Fibroblast of lung (primary cell): ENCODE measurements around the gene ARAP2. TPM values are rescaled to one million over a fixed set of nuclear protein-coding genes. Genes with fewer than 3 reads are reported as not detected.
"Not testable (repeated sequence)": the region's sequence is repeated elsewhere in the genome, so short reads cannot be mapped to it uniquely, and the experiment has no call there.

ENCODE experiments used
- DNase-seq, 2 donors: peaks; one replicate each; pipeline versions ENCODE4 v3.0.0 to v3.0.0-alpha.2; 2010; ENCODE audit warnings: low read depth in 2 of 2
- H2AFZ ChIP-seq: 2 replicates; pipeline ENCODE4 v1.5.1; 2012; ENCODE audit warnings: low read length, control low read depth, inconsistent platforms
- H3K27ac ChIP-seq: 2 replicates; pipeline ENCODE4 v1.5.1; 2011; ENCODE audit warnings: low read length, control low read depth; ENCODE audit not compliant: insufficient read depth
- H3K27me3 ChIP-seq: 2 replicates; pipeline ENCODE4 v1.5.1; 2011; ENCODE audit warnings: mild to moderate bottlenecking, low read length; ENCODE audit not compliant: control insufficient read depth, insufficient read depth
- H3K36me3 ChIP-seq: 2 replicates; pipeline ENCODE4 v1.5.1; 2011; ENCODE audit warnings: low read length; ENCODE audit not compliant: control insufficient read depth, insufficient read depth
- H3K4me1 ChIP-seq: 2 replicates; pipeline ENCODE4 v1.5.1; 2011; ENCODE audit warnings: low read length; ENCODE audit not compliant: control insufficient read depth, insufficient read depth; ENCODE audit errors: extremely low read depth
- H3K4me2 ChIP-seq: 2 replicates; pipeline ENCODE4 v1.5.1; 2011; ENCODE audit warnings: low read length, control low read depth; ENCODE audit not compliant: insufficient read depth; ENCODE audit errors: extremely low read depth
- H3K4me3 ChIP-seq, 4 experiments: fragments of 200-600 bp in 1 of 4; sonication (generic) in 1 of 4; replicated peaks in 1 of 4; 2 replicates each; pipeline ENCODE4 v1.5.1; 2011 to 2016; ENCODE audit warnings: low read length in 4 of 4, low read depth in 3 of 4, mild to moderate bottlenecking in 3 of 4, control low read depth in 2 of 4, inconsistent platforms in 1 of 4, mixed read lengths in 1 of 4; ENCODE audit not compliant: insufficient read depth in 1 of 4; ENCODE audit errors: control extremely low read depth in 1 of 4
- H3K79me2 ChIP-seq: 2 replicates; pipeline ENCODE4 v1.5.1; 2012; ENCODE audit warnings: mild to moderate bottlenecking, low read length, inconsistent platforms; ENCODE audit not compliant: control insufficient read depth, insufficient read depth
- H3K9ac ChIP-seq: 2 replicates; pipeline ENCODE4 v1.5.1; 2011; ENCODE audit warnings: mild to moderate bottlenecking, low read length, control low read depth; ENCODE audit not compliant: insufficient read depth
- H3K9me3 ChIP-seq: 2 replicates; pipeline ENCODE4 v1.5.1; 2012; ENCODE audit warnings: low read depth, low read length; ENCODE audit not compliant: control insufficient read depth, insufficient read depth
- H4K20me1 ChIP-seq: 2 replicates; pipeline ENCODE4 v1.5.1; 2011; ENCODE audit warnings: low read length; ENCODE audit not compliant: control insufficient read depth, insufficient read depth; ENCODE audit errors: extremely low read depth
- EZH2 ChIP-seq: IDR thresholded peaks from 2 replicates; pipeline ENCODE4 v1.5.1; 2012; ENCODE audit warnings: low read length, control low read depth, mild to moderate bottlenecking; ENCODE audit errors: missing control alignments
- polyA plus RNA-seq, 2 donors: library from polyadenylated mRNA; depleted of rRNA in 1 of 2; stranded (reverse) in 1 of 2; unstranded in 1 of 2; fragments of >200 nt; gene quantifications; 2 replicates each; pipeline ENCODE4 v1.2.1, GENCODE V29; 2011 to 2012; ENCODE audit warnings: missing spikeins in 1 of 2
- total RNA-seq: library from RNA; depleted of rRNA; stranded (reverse); fragments of >200 nt; gene quantifications from 2 replicates; pipeline ENCODE4 v1.2.1, GENCODE V29; 2014
- TF ChIP-seq, protein P1 (sequence below), 2 donors: IDR thresholded peaks in 1 of 2; conservative IDR thresholded peaks in 1 of 2; 1 replicate in 1 of 2; 2 replicates in 1 of 2; pipeline ENCODE4 v1.5.1; 2011 to 2012; ENCODE audit warnings: low read length in 2 of 2, control low read depth in 1 of 2, inconsistent platforms in 1 of 2, low read depth in 1 of 2, mild to moderate bottlenecking in 1 of 2

The ARAP2 gene
- total and polyA plus RNA-seq, 2 donors (not counting 1 experiment from before 2014, with no cell fraction given), result 0.05 to 3.0 TPM

- no peak overlapping the region for H2AFZ ChIP-seq
- H3K4me2 ChIP-seq, result no peak overlapping the region
- TF ChIP-seq, protein P1, sequence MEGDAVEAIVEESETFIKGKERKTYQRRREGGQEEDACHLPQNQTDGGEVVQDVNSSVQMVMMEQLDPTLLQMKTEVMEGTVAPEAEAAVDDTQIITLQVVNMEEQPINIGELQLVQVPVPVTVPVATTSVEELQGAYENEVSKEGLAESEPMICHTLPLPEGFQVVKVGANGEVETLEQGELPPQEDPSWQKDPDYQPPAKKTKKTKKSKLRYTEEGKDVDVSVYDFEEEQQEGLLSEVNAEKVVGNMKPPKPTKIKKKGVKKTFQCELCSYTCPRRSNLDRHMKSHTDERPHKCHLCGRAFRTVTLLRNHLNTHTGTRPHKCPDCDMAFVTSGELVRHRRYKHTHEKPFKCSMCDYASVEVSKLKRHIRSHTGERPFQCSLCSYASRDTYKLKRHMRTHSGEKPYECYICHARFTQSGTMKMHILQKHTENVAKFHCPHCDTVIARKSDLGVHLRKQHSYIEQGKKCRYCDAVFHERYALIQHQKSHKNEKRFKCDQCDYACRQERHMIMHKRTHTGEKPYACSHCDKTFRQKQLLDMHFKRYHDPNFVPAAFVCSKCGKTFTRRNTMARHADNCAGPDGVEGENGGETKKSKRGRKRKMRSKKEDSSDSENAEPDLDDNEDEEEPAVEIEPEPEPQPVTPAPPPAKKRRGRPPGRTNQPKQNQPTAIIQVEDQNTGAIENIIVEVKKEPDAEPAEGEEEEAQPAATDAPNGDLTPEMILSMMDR (conservative IDR thresholded peaks at IDR 0.05 in 1 of 2, IDR thresholded peaks at IDR 0.05 in 1 of 2; ENCODE audit: low read depth in 1 of 2, low read length in 2 of 2), result no peak
- no peak for TF ChIP-seq EZH2
Observed at GRCh38 chr4:36183232-36183631, 61.1 kb downstream of the ARAP2 start.

GRCh38 chr4:36182315-36182714 is 62.0 kb downstream of the ARAP2 start:
- not testable (repeated sequence) for H3K4me1 ChIP-seq, H3K9me3 ChIP-seq, H3K27me3 ChIP-seq, H3K79me2 ChIP-seq, H3K4me2 ChIP-seq, DNase-seq, H3K36me3 ChIP-seq, H3K4me3 ChIP-seq, H3K27ac ChIP-seq, H4K20me1 ChIP-seq, H3K9ac ChIP-seq, H2AFZ ChIP-seq

More at GRCh38 chr4:36183232-36183631, 61.1 kb downstream of the ARAP2 start:
- H3K4me3 ChIP-seq, result no peak overlapping the region
- H3K79me2 ChIP-seq, result no peaks in the 10 kb centered on the region
- H3K36me3 ChIP-seq, result no peaks in the 10 kb centered on the region
- H3K9me3 ChIP-seq, result no peaks in the 10 kb centered on the region
- H3K4me1 ChIP-seq, result no peaks in the 10 kb centered on the region
- no peaks in the 10 kb centered on the region for H3K27me3 ChIP-seq
- no peaks in the 10 kb centered on the region for H4K20me1 ChIP-seq
- no peak overlapping the region for H3K27ac ChIP-seq
- H3K9ac ChIP-seq, result no peak overlapping the region
- no peak for DNase-seq

- H3K9ac ChIP-seq, result no peak overlapping the region
- no peak overlapping the region for H3K4me2 ChIP-seq
- no peaks in the 10 kb centered on the region for H3K27me3 ChIP-seq
- TF ChIP-seq, protein P1 (conservative IDR thresholded peaks at IDR 0.05 in 1 of 2, IDR thresholded peaks at IDR 0.05 in 1 of 2; ENCODE audit: low read depth in 1 of 2, low read length in 2 of 2), result no peak
- no peak for TF ChIP-seq EZH2
- H3K27ac ChIP-seq, result no peak overlapping the region
- no peaks in the 10 kb centered on the region for H3K36me3 ChIP-seq
- no peak overlapping the region for H3K4me3 ChIP-seq
- no peaks in the 10 kb centered on the region for H3K4me1 ChIP-seq
- no peaks in the 10 kb centered on the region for H4K20me1 ChIP-seq
- DNase-seq, result no peak
- H3K79me2 ChIP-seq, result no peaks in the 10 kb centered on the region
- no peak overlapping the region for H2AFZ ChIP-seq
- H3K9me3 ChIP-seq, result no peaks in the 10 kb centered on the region
Observed at GRCh38 chr4:36180206-36180605, 64.1 kb downstream of the ARAP2 start.
